OCI-LY1 (cell line): ENCODE data around the gene HOXA2.

Source experiments
- H2AFZ ChIP-seq: fragments of 200-600 bp; sonication (generic), shearing (Covaris generic); 2 replicates; pipeline ENCODE4 v1.6.0; 2014; ENCODE audit warnings: antibody characterized with exemption, mild to moderate bottlenecking, low read length
- H3F3A ChIP-seq: fragments of 200-600 bp; sonication (generic), shearing (Covaris generic); 2 replicates; pipeline ENCODE4 v1.6.0; 2014; ENCODE audit warnings: mild to moderate bottlenecking, antibody characterized with exemption, low read length, moderate library complexity; ENCODE audit not compliant: insufficient read depth
- H3K27ac ChIP-seq: fragments of 200-600 bp; sonication (generic); 2 replicates; pipeline ENCODE4 v1.5.1; 2014; ENCODE audit warnings: low read length, mixed run types, mild to moderate bottlenecking, low read depth; ENCODE audit not compliant: poor library complexity, severe bottlenecking
- H3K27me3 ChIP-seq: fragments of 200-600 bp; sonication (generic); 2 replicates; pipeline ENCODE4 v1.6.0; 2014; ENCODE audit warnings: antibody characterized with exemption, mild to moderate bottlenecking, low read length, moderate library complexity; ENCODE audit not compliant: insufficient read depth
- H3K36me3 ChIP-seq: fragments of 200-600 bp; sonication (generic); 2 replicates; pipeline ENCODE4 v1.6.1; 2014; ENCODE audit warnings: mild to moderate bottlenecking, antibody characterized with exemption, low read length, moderate library complexity, mixed read lengths; ENCODE audit not compliant: insufficient read depth
- H3K4me1 ChIP-seq: fragments of 200-600 bp; sonication (generic); 2 replicates; pipeline ENCODE4 v1.5.1; 2014; ENCODE audit warnings: mild to moderate bottlenecking, low read length, moderate library complexity; ENCODE audit not compliant: insufficient read depth, severe bottlenecking
- H3K4me2 ChIP-seq: fragments of 200-600 bp; sonication (generic), shearing (Covaris generic); 2 replicates; pipeline ENCODE4 v1.6.1; 2014; ENCODE audit warnings: low read length
- H3K4me3 ChIP-seq: fragments of 200-600 bp; sonication (generic); 2 replicates; pipeline ENCODE4 v1.5.1; 2014; ENCODE audit warnings: low read length, low read depth, mild to moderate bottlenecking, mixed read lengths; ENCODE audit not compliant: poor library complexity, severe bottlenecking
- H3K79me2 ChIP-seq: fragments of 200-600 bp; shearing (Covaris generic); 2 replicates; pipeline ENCODE4 v1.6.1; 2016; ENCODE audit warnings: mixed run types, low read length, mixed read lengths; ENCODE audit not compliant: insufficient read depth
- H3K9ac ChIP-seq: fragments of 200-600 bp; sonication (generic), shearing (Covaris generic); 2 replicates; pipeline ENCODE4 v1.6.1; 2014; ENCODE audit warnings: mild to moderate bottlenecking, low read length, mixed read lengths
- H3K9me2 ChIP-seq: fragments of 200-600 bp; sonication (generic), shearing (Covaris generic); 2 replicates; pipeline ENCODE4 v1.6.1; 2014; ENCODE audit warnings: low read depth, mild to moderate bottlenecking, low read length, mixed read lengths
- H3K9me3 ChIP-seq: fragments of 200-600 bp; shearing (Covaris generic); 2 replicates; pipeline ENCODE4 v1.6.1; 2014; ENCODE audit warnings: low read length, mixed read lengths
- H4K20me1 ChIP-seq: fragments of 200-600 bp; sonication (generic), shearing (Covaris generic); 2 replicates; pipeline ENCODE4 v1.6.0; 2016; ENCODE audit warnings: mild to moderate bottlenecking, low read length; ENCODE audit not compliant: insufficient read depth
- CTCF ChIP-seq: fragments of 200-600 bp; sonication (generic), shearing (Covaris generic); IDR thresholded peaks from 2 replicates; pipeline ENCODE4 v1.5.1; 2017; ENCODE audit warnings: mild to moderate bottlenecking, antibody characterized with exemption, low read length, moderate library complexity, mixed read lengths
- EZH2 ChIP-seq: fragments of 200-600 bp; sonication (generic), shearing (Covaris generic); IDR thresholded peaks from 2 replicates; pipeline ENCODE4 v1.8.0; 2017; ENCODE audit warnings: borderline replicate concordance, mixed run types, mild to moderate bottlenecking, antibody characterized with exemption, low read length, moderate library complexity, mixed read lengths

Gene HOXA2

GRCh38 chr7:27124902-27125689 lies 22.6 kb upstream of the HOXA2 start:
- Histone ChIP-seq H3K27me3 (no peaks in the 10 kb centered on the region; the same call in 1 of the 2 replicates), H4K20me1 (no peaks in the 10 kb centered on the region), H3K9ac (no peak overlapping the region), H3K79me2 (no peaks in the 10 kb centered on the region), H3K36me3 (no peaks in the 10 kb centered on the region), H3F3A (no peaks in the 10 kb centered on the region), H3K4me3 (no peak overlapping the region), H3K9me2 (no peaks in the 10 kb centered on the region), H2AFZ (no peak overlapping the region), H3K4me2 (no peak overlapping the region), H3K9me3 (no peaks in the 10 kb centered on the region), H3K27ac (no peak overlapping the region), H3K4me1 (no peaks in the 10 kb centered on the region)
- TF ChIP-seq CTCF: no peak
- no peak for TF ChIP-seq EZH2

GRCh38 chr7:27124096-27124901 lies 21.8 kb upstream of the HOXA2 start:
- no peaks in the 10 kb centered on the region for H3K79me2 ChIP-seq
- no peak for TF ChIP-seq EZH2
- TF ChIP-seq CTCF: no peak
- no peaks in the 10 kb centered on the region for H3K4me1 ChIP-seq
- H3K27me3 ChIP-seq: no peaks in the 10 kb centered on the region; the same call in 1 of the 2 replicates
- no peak overlapping the region for H3K9ac ChIP-seq
- H4K20me1 ChIP-seq: no peaks in the 10 kb centered on the region
- H3F3A ChIP-seq: no peaks in the 10 kb centered on the region
- no peaks in the 10 kb centered on the region for H3K9me3 ChIP-seq
- H2AFZ ChIP-seq: no peak overlapping the region
- no peak overlapping the region for H3K27ac ChIP-seq
- H3K36me3 ChIP-seq: no peaks in the 10 kb centered on the region
- H3K9me2 ChIP-seq: no peaks in the 10 kb centered on the region
- no peak overlapping the region for H3K4me3 ChIP-seq
- no peak overlapping the region for H3K4me2 ChIP-seq

- TF ChIP-seq EZH2 (no peak), CTCF (no peak)
- Histone ChIP-seq H3F3A (no peaks in the 10 kb centered on the region), H3K4me3 (no peak overlapping the region), H3K9me2 (no peaks in the 10 kb centered on the region), H4K20me1 (no peaks in the 10 kb centered on the region), H3K27me3 (no peaks in the 10 kb centered on the region; the same call in 1 of the 2 replicates), H3K4me1 (no peaks in the 10 kb centered on the region), H3K79me2 (no peaks in the 10 kb centered on the region), H2AFZ (no peak overlapping the region), H3K9me3 (no peaks in the 10 kb centered on the region), H3K27ac (no peak overlapping the region), H3K36me3 (no peaks in the 10 kb centered on the region), H3K9ac (no peak overlapping the region), H3K4me2 (no peak overlapping the region)
These were observed 21.1 kb upstream of the HOXA2 start for GRCh38 chr7:27123477-27124053.
